Effector memory CD8-positive, alpha-beta T cell (primary cell): Measurements from ENCODE around the gene UNC13B.

Experiments
- ATAC-seq: fragments of 150-1000 bp; cut with Tn5 transposase; replicated peaks from 2 replicates; pipeline ENCODE4 v1.10.0; 2021; ENCODE audit warnings: mild to moderate bottlenecking, moderate library complexity
- DNase-seq, 3 experiments: peaks; one replicate each; pipeline ENCODE4 v3.0.0; 2021
- H3K27ac Mint-ChIP-seq, 2 donors: one replicate each; pipeline ENCODE4 v1.8.0; 2022; ENCODE audit warnings: mild to moderate bottlenecking in 2 of 2, mixed read lengths in 2 of 2, moderate library complexity in 2 of 2
- H3K27me3 Mint-ChIP-seq, 2 donors: one replicate each; pipeline ENCODE4 v1.8.0; 2022; ENCODE audit warnings: mixed read lengths in 2 of 2
- H3K36me3 Mint-ChIP-seq: one replicate; pipeline ENCODE4 v1.8.0; 2022; ENCODE audit warnings: mild to moderate bottlenecking, moderate library complexity, mixed read lengths; ENCODE audit not compliant: insufficient read depth
- H3K4me1 Mint-ChIP-seq, 2 donors: one replicate each; pipeline ENCODE4 v1.8.0; 2022; ENCODE audit warnings: low read depth in 2 of 2, mixed read lengths in 2 of 2
- H3K4me3 Mint-ChIP-seq, 2 donors: one replicate each; pipeline ENCODE4 v1.8.0; 2022; ENCODE audit warnings: mild to moderate bottlenecking in 2 of 2, mixed read lengths in 2 of 2, moderate library complexity in 2 of 2
- H3K9me3 Mint-ChIP-seq, 2 donors: one replicate each; pipeline ENCODE4 v1.8.0; 2022; ENCODE audit warnings: mixed read lengths in 2 of 2

The UNC13B gene

GRCh38 chr9:35374436-35374835, 212.6 kb downstream of the UNC13B start:
- Mint-ChIP-seq H3K4me1 (no peaks in the 10 kb centered on the region), H3K36me3 (no peaks in the 10 kb centered on the region), H3K9me3 (no peaks in the 10 kb centered on the region), H3K27me3 (peaks cover 7 to 9% of the 10 kb centered on the region in 2 donors), H3K27ac (no peak overlapping the region), H3K4me3 (no peak overlapping the region)
- ATAC-seq (no peak), DNase-seq (no peak)

GRCh38 chr9:35374910-35375309, 213.1 kb downstream of the UNC13B start:
- Mint-ChIP-seq H3K4me1 (no peaks in the 10 kb centered on the region), H3K27ac (no peak overlapping the region), H3K4me3 (no peak overlapping the region), H3K27me3 (peaks cover 6 to 7% of the 10 kb centered on the region in 2 donors), H3K9me3 (no peaks in the 10 kb centered on the region), H3K36me3 (no peaks in the 10 kb centered on the region)
- DNase-seq: no peak
- no peak for ATAC-seq

DNA sequence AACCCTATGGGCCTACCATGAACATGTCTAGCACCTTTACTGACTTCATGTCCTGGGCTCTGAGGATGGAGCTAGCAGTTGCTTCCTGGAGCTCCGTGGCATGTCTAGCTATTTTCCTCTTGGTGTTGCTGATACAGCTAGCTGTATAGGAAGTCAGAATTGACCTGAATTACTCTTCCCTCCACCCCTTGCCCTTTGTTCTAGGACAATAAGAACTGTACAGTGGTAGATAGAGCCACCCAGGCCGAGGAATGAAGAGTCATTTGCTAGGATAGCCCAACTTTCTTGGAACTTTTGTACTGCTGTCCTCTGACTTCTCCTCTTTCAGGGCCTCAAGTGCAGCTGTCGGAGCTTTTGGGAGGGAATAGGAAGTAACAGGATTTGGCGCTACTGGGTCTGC, 218.2 kb downstream of the UNC13B start:
- DNase-seq: no peak
- Mint-ChIP-seq H3K27me3 (peaks cover under 1 to 29% of the 10 kb centered on the region in 2 donors), H3K36me3 (no peaks in the 10 kb centered on the region), H3K9me3 (no peaks in the 10 kb centered on the region), H3K27ac (no peak overlapping the region), H3K4me3 (no peak overlapping the region), H3K4me1 (no peaks in the 10 kb centered on the region)
- ATAC-seq: no peak

DNA sequence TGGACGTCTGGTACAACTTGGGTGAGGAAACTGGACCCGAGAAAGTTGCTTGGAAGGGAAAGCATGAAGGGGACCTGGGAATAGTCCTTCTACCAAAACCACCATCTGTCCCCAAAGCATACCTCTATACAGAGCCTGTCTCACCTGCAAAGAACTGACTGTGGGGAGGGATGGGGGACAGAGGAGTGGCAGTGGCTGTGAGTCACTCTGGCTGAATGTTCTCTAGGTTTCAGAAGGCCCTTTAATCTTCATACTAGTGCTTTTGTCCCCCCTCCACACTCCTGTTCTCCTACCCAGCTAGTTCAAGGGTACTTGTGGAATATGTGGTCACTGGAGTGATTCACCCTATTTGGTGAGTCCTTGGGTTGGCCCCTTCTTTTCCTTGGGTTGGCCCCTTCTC, 218.8 kb downstream of the UNC13B start:
- no peaks in the 10 kb centered on the region for H3K4me1 Mint-ChIP-seq
- H3K27ac Mint-ChIP-seq: no peak overlapping the region
- H3K9me3 Mint-ChIP-seq: no peaks in the 10 kb centered on the region
- H3K36me3 Mint-ChIP-seq: no peaks in the 10 kb centered on the region
- DNase-seq (no peak), ATAC-seq (no peak)
- peaks cover 6 to 35% of the 10 kb centered on the region in 2 donors for H3K27me3 Mint-ChIP-seq
- H3K4me3 Mint-ChIP-seq: no peak overlapping the region

DNA sequence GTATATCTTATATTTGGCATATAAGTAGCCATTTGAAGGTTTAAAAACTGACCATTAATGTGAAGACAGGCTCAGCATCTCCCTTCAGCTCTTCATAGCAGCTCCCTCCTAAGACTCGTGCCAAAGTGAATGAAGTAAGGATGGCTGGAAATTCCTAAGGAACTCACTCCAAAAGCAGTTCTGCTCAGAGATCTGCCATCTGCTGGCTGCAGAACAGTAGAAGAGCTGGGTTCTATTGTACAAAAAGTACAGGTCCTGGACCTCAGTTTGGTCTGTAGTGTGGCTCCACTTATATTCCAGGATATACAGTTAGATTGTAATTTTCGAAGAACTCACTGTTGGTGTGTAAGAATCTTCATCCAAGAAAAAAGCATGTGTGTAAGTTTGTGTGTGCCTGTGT, 223.2 kb downstream of the UNC13B start:
- Mint-ChIP-seq H3K4me3 (no peak overlapping the region), H3K9me3 (no peaks in the 10 kb centered on the region), H3K4me1 (no peaks in the 10 kb centered on the region), H3K36me3 (no peaks in the 10 kb centered on the region), H3K27ac (no peak overlapping the region), H3K27me3 (peaks cover 25 to 51% of the 10 kb centered on the region in 2 donors)
- DNase-seq: no peak
- no peak for ATAC-seq

DNA sequence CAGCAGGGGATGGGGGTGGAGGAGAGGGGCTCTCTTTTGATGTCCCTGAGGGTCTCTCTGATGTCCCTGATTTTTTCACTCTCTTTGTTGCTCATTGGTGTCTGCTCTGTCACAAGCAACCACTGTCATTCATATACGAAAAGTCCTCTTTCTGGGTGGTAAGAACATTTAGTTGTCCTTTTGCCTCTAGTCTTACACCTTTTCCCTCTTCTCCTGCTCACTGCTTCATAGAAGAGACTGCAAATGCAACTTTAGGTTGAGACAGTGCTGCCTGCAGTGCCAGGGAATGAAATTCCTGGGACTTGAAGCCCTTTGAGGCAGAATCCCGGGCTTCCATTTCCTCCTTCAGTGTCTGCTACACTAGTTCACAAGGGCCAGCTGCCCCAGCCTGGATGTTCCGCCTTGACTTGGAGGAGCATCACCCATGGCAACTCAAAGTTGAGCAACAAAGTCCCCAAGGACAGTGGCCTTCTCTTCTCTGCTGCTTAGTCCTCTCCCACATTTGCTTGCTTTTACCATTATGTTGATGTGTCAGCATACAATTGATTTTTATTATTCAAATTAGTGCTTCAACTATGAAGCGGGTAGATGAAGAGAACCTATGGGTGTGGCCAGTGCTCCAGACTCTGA, 233.4 kb downstream of the UNC13B start:
- ATAC-seq (no peak), DNase-seq (no peak)
- Mint-ChIP-seq H3K4me3 (no peak overlapping the region), H3K4me1 (no peaks in the 10 kb centered on the region), H3K9me3 (no peaks in the 10 kb centered on the region), H3K27me3 (peaks cover 18 to 40% of the 10 kb centered on the region in 2 donors), H3K27ac (no peak overlapping the region), H3K36me3 (no peaks in the 10 kb centered on the region)

- Mint-ChIP-seq H3K27me3 (peaks cover 18 to 38% of the 10 kb centered on the region in 2 donors), H3K4me1 (no peaks in the 10 kb centered on the region), H3K9me3 (no peaks in the 10 kb centered on the region), H3K36me3 (no peaks in the 10 kb centered on the region), H3K4me3 (no peak overlapping the region), H3K27ac (no peak overlapping the region)
- ATAC-seq (no peak), DNase-seq (no peak)
These were observed 233.9 kb downstream of the UNC13B start for GRCh38 chr9:35395706-35396101.

DNA sequence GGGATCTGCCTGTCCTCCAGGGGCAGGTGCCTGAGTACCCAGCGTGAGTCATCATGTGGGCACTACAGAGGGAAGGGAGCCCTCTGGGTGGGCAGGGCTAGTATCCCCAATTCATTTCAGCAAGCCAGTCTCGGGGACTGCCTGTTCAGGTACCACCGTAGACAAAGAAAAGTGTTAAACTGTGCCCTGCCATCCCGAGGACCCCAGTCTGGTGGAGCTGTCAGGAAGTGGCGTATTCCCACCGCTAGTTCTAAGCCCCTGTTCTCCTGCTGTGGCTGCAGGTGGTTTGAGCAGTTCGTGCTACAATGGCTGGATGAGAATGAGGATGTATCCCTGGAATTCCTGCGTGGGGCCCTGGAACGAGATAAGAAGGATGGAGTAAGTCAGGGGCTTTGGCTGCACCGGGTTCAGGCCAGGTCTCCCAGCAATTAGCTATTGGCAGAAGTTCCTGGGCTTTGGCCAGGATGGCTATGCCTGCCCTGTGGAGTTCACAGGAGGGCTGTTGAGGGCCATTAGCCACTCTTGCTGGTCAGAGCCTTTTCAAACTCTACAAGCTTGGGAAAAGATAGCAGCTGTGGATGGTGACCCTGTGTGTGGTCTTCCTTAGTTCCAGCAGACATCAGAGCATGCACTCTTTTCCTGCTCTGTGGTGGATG, 234.9 kb downstream of the UNC13B start:
- Mint-ChIP-seq H3K36me3 (no peaks in the 10 kb centered on the region), H3K4me3 (no peak overlapping the region), H3K9me3 (no peaks in the 10 kb centered on the region), H3K4me1 (no peaks in the 10 kb centered on the region), H3K27me3 (peaks cover 18 to 38% of the 10 kb centered on the region in 2 donors), H3K27ac (no peak overlapping the region)
- ATAC-seq (no peak), DNase-seq (no peak)

GRCh38 chr9:35397216-35397698, 235.4 kb downstream of the UNC13B start:
- ATAC-seq (no peak), DNase-seq (no peak)
- Mint-ChIP-seq H3K27me3 (peaks cover 18 to 38% of the 10 kb centered on the region in 2 donors), H3K36me3 (no peaks in the 10 kb centered on the region), H3K4me1 (no peaks in the 10 kb centered on the region), H3K27ac (no peak overlapping the region), H3K9me3 (no peaks in the 10 kb centered on the region), H3K4me3 (no peak overlapping the region)

GRCh38 chr9:35397923-35398322, 236.1 kb downstream of the UNC13B start:
- Mint-ChIP-seq H3K4me1 (no peaks in the 10 kb centered on the region), H3K27me3 (peaks cover 17 to 41% of the 10 kb centered on the region in 2 donors), H3K9me3 (no peaks in the 10 kb centered on the region), H3K4me3 (no peak overlapping the region), H3K27ac (no peak overlapping the region), H3K36me3 (no peaks in the 10 kb centered on the region)
- no peak for ATAC-seq
- no peak for DNase-seq

DNA sequence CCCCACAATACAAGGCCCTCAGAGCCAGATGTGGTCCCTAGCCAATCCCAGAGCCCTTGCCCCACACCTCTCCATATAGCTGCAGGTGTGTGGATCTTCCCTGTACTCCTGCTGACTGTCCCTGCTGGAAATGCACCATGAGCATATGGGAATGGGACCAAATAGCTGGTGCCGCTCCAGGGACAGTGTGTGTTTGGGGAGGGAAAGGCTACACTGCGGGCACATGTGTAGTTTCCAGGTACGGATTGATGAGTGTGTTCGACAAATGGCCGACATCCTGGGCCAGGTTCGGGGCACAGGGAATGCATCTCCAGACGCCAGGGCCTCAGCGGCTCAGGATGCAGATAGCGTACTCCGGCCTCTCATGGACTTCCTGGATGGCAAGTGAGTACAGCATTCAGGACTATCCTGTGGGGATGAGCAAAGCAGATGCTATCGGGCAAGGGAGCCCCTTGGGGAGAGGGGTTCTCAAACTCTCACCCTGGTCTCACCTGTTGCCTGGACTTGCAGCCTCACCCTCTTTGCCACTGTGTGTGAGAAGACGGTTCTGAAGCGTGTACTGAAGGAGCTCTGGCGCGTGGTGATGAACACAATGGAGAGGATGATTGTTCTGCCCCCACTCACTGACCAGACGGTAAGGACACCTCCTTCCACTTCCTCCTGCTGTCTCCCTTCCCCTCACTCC, 237.0 kb downstream of the UNC13B start:
- DNase-seq (no peak), ATAC-seq (no peak)
- no peak overlapping the region for H3K27ac Mint-ChIP-seq
- H3K27me3 Mint-ChIP-seq: peaks cover 12 to 41% of the 10 kb centered on the region in 2 donors
- no peaks in the 10 kb centered on the region for H3K9me3 Mint-ChIP-seq
- H3K36me3 Mint-ChIP-seq: no peaks in the 10 kb centered on the region
- no peaks in the 10 kb centered on the region for H3K4me1 Mint-ChIP-seq
- no peak overlapping the region for H3K4me3 Mint-ChIP-seq

- DNase-seq (no peak), ATAC-seq (no peak)
- peaks cover 0 to 5% of the 10 kb centered on the region in 2 donors for H3K4me1 Mint-ChIP-seq
- H3K27ac Mint-ChIP-seq: no peak overlapping the region
- H3K9me3 Mint-ChIP-seq: no peaks in the 10 kb centered on the region
- H3K27me3 Mint-ChIP-seq: peaks cover 26 to 54% of the 10 kb centered on the region in 2 donors
- peaks cover 2% of the 10 kb centered on the region for H3K36me3 Mint-ChIP-seq
- no peak overlapping the region for H3K4me3 Mint-ChIP-seq
These were observed 243.1 kb downstream of the UNC13B start for GRCh38 chr9:35404865-35405264.

- Mint-ChIP-seq H3K27ac (peak overlapping the region in 1 of 2 donors; percentile 58), H3K4me1 (peaks cover 0 to 5% of the 10 kb centered on the region in 2 donors), H3K36me3 (peaks cover 2% of the 10 kb centered on the region), H3K4me3 (no peak overlapping the region), H3K9me3 (no peaks in the 10 kb centered on the region), H3K27me3 (peaks cover 22 to 49% of the 10 kb centered on the region in 2 donors)
- DNase-seq: peak in 1 of 3 experiments; percentile 3
- no peak for ATAC-seq
These were observed 244.6 kb downstream of the UNC13B start for GRCh38 chr9:35406183-35406959.
